Neuron (in vitro differentiated cells): ENCODE measurements around the gene GABPB2.
"Not testable (repeated sequence)": the region's sequence is repeated elsewhere in the genome, so short reads cannot be mapped to it uniquely, and the experiment has no call there.

Experiments
- H2AFZ ChIP-seq: one replicate; pipeline ENCODE4 v1.6.1; 2013; ENCODE audit warnings: low read depth, mild to moderate bottlenecking, inconsistent platforms, low read length, moderate library complexity
- H3K27me3 ChIP-seq: one replicate; pipeline ENCODE4 v1.6.1; 2013; ENCODE audit warnings: low read length; ENCODE audit not compliant: insufficient read depth
- H3K36me3 ChIP-seq: one replicate; pipeline ENCODE4 v1.6.1; 2013; ENCODE audit warnings: low read length; ENCODE audit not compliant: insufficient read depth
- H3K4me1 ChIP-seq: one replicate; pipeline ENCODE4 v1.6.1; 2013; ENCODE audit warnings: low read length; ENCODE audit not compliant: insufficient read depth
- H3K4me3 ChIP-seq: 2 replicates; pipeline ENCODE4 v1.5.1; 2013; ENCODE audit warnings: mild to moderate bottlenecking, low read length, moderate library complexity
- H3K9me3 ChIP-seq: one replicate; pipeline ENCODE4 v1.6.1; 2013; ENCODE audit warnings: low read length

The GABPB2 gene

DNA sequence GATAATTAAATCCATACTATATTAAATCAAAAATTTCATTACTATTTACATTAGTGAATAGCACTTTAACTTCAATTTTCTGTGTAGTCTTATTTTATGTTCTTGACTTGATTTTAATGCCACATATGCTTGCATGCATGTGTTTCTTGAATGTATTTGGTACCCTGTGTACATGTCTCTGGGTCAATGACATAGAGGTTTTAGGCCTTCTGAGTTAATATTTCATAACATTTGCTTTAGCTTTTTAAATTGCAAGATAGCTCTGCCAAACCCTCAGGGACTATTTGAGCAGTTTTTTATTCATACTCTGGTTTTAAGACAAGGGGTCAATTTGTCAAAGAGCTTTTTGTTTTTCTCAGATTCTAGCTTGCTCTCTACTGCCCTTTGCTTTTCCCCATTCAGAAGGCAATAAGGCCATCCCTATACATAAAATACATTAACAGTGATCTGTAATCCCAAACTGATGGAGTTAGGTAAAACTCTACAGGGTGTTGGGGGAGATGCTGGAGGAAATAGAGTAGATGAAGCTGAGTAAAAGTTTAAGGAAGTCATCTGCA lies 5.4 kb upstream of the GABPB2 start:
- H3K36me3 ChIP-seq, result peaks cover 50% of the 10 kb centered on the region
- H3K4me3 ChIP-seq, result no peak overlapping the region
- peaks cover 1% of the 10 kb centered on the region for H3K9me3 ChIP-seq

DNA sequence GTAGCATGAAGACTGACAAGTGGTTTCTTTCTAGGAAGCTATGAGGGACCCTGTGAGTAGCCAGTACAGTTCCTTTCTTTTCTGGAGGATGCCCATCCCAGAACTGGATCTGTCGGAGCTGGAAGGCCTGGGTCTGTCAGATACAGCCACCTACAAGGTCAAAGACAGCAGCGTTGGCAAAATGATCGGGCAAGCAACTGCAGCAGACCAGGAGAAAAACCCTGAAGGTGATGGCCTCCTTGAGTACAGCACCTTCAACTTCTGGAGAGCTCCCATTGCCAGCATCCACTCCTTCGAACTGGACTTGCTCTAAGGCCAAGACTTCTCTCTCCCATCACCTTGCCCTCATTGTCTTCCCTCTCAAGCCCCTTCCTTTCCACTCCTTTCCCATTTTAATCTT lies 3.4 kb upstream of the GABPB2 start:
- Histone ChIP-seq H3K36me3 (peaks cover 60% of the 10 kb centered on the region), H3K9me3 (peaks cover 4% of the 10 kb centered on the region), H3K27me3 (no peaks in the 10 kb centered on the region), H3K4me1 (peaks cover 12% of the 10 kb centered on the region), H3K4me3 (no peak overlapping the region), H2AFZ (no peak overlapping the region)

More for the DNA sequence above, 5.4 kb upstream of the GABPB2 start:
- H3K27me3 ChIP-seq, result no peaks in the 10 kb centered on the region
- H2AFZ ChIP-seq, result no peak overlapping the region
- peaks cover 16% of the 10 kb centered on the region for H3K4me1 ChIP-seq

DNA sequence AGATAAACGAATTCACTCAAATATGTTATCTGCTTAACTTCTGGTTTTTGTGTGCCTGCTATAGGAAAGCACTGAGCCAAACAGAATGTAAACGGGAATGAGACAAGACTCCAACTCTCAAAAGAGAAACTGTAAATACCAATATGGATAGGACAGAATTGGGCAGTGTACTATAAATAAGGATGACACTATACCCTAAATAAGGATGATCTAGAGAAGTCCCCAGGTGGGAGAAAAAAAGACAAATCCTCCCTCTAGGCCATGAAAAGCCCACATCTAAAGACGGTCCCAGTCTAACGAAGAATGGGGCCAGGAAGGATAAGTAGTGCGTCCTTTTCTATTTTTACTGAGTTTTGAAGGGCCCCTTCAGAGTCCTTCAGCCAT lies 1.5 kb upstream of the GABPB2 start:
- no peak overlapping the region for H3K4me3 ChIP-seq
- peaks cover 5% of the 10 kb centered on the region for H3K4me1 ChIP-seq
- H2AFZ ChIP-seq, result no peak overlapping the region
- peaks cover 4% of the 10 kb centered on the region for H3K9me3 ChIP-seq
- H3K36me3 ChIP-seq, result peaks cover 50% of the 10 kb centered on the region
- H3K27me3 ChIP-seq, result no peaks in the 10 kb centered on the region

- Histone ChIP-seq H3K36me3 (peaks cover 33% of the 10 kb centered on the region), H3K4me1 (no peaks in the 10 kb centered on the region), H3K4me3 (no peak overlapping the region), H3K27me3 (no peaks in the 10 kb centered on the region), H2AFZ (no peak overlapping the region), H3K9me3 (peaks cover 4% of the 10 kb centered on the region)
Observed at GRCh38 chr1:151072224-151072623, 1.7 kb downstream of the GABPB2 start.

DNA sequence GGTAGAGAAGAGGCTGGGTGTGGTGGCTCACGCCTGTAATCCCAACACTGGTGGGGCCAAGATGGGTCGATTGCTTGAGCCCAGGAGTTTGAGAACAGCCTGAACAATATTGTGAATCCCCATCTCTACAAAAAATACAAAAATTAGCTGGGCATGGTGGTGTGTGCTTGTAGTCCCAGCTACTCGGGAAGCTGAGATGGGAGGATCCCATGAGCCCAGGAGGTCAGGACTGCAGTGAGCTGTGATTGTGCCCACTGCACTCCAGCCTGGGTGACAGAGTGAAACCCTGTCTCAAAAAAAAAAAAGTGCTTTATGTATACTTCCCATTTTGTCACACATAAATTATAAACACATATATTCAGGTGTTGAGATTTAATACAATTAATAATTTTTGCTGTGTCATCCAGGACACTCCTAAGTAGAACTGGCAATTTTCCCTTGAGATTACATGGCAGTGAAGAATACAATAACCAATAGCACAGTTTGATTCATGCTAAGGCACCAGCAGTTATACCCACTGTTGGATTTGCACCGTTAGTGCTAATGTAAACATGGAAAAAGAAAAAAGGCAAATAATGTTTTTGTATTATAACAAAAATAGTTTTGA lies 15.5 kb downstream of the GABPB2 start:
- Histone ChIP-seq H2AFZ (no peak overlapping the region), H3K27me3 (no peaks in the 10 kb centered on the region), H3K9me3 (no peaks in the 10 kb centered on the region), H3K36me3 (no peaks in the 10 kb centered on the region), H3K4me1 (peaks cover 6% of the 10 kb centered on the region), H3K4me3 (no peak overlapping the region)

DNA sequence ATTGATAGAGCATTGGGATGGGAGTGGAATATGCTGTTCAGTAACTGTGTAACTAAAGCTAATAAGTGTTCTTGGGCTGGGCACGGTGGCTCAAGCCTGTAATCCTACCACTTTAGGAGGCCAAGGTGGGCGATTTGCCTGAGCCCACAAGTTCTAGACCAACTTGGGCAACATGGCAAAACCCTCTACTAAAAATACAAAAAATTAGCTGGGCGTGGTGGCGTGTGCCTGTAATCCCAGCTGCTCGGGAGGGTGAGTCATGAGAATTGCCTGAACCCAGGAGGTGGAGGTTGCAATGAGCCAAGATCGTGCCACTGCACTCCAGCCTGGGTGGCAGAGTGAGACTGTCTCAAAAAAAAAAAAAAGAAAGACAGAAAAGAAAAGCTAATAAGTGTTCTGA lies 26.9 kb downstream of the GABPB2 start:
- H3K4me1 ChIP-seq, H3K36me3 ChIP-seq, H3K27me3 ChIP-seq, H3K9me3 ChIP-seq, H2AFZ ChIP-seq, H3K4me3 ChIP-seq: not testable (repeated sequence)

- H3K27me3 ChIP-seq, result no peaks in the 10 kb centered on the region
- H3K4me3 ChIP-seq, result no peak overlapping the region
- no peak overlapping the region for H2AFZ ChIP-seq
- H3K36me3 ChIP-seq, result no peaks in the 10 kb centered on the region
- H3K9me3 ChIP-seq, result no peaks in the 10 kb centered on the region
- H3K4me1 ChIP-seq, result no peaks in the 10 kb centered on the region
Observed at GRCh38 chr1:151098126-151098525, 27.6 kb downstream of the GABPB2 start.

- H3K4me3 ChIP-seq, result no peak overlapping the region
- no peaks in the 10 kb centered on the region for H3K27me3 ChIP-seq
- H3K4me1 ChIP-seq, result peaks cover 6% of the 10 kb centered on the region
- H3K9me3 ChIP-seq, result no peaks in the 10 kb centered on the region
- no peaks in the 10 kb centered on the region for H3K36me3 ChIP-seq
- H2AFZ ChIP-seq, result no peak overlapping the region
Observed at GRCh38 chr1:151104630-151105029, 34.1 kb downstream of the GABPB2 start.

DNA sequence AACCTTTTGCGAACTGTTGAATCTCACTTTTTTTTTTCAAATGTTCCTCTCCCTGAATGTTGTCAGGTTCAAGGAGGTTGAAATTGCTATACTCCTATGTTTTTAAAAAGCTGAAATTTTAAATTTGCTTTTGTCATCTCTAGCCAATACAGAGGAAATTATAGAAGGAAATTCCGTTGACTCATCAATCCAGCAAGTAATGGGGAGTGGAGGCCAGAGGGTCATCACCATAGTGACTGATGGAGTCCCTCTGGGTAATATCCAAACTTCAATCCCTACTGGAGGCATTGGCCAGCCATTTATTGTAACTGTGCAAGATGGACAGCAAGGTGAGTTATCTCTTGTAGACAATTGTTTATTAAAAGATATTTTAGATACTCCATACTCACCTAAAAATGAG lies 36.3 kb downstream of the GABPB2 start:
- H3K36me3 ChIP-seq, result no peaks in the 10 kb centered on the region
- no peaks in the 10 kb centered on the region for H3K27me3 ChIP-seq
- H3K4me1 ChIP-seq, result peaks cover 6% of the 10 kb centered on the region
- H3K4me3 ChIP-seq, result no peak overlapping the region
- H2AFZ ChIP-seq, result no peak overlapping the region
- H3K9me3 ChIP-seq, result no peaks in the 10 kb centered on the region

- Histone ChIP-seq H3K9me3 (no peaks in the 10 kb centered on the region), H3K36me3 (no peaks in the 10 kb centered on the region), H3K4me1 (peaks cover 6% of the 10 kb centered on the region), H2AFZ (no peak overlapping the region), H3K4me3 (no peak overlapping the region), H3K27me3 (no peaks in the 10 kb centered on the region)
Observed at GRCh38 chr1:151108331-151108730, 37.8 kb downstream of the GABPB2 start.

GRCh38 chr1:151113877-151114276 lies 43.3 kb downstream of the GABPB2 start:
- Histone ChIP-seq H3K4me3 (no peak overlapping the region), H3K36me3 (no peaks in the 10 kb centered on the region), H3K4me1 (peaks cover 4% of the 10 kb centered on the region), H3K9me3 (no peaks in the 10 kb centered on the region), H2AFZ (no peak overlapping the region), H3K27me3 (no peaks in the 10 kb centered on the region)

DNA sequence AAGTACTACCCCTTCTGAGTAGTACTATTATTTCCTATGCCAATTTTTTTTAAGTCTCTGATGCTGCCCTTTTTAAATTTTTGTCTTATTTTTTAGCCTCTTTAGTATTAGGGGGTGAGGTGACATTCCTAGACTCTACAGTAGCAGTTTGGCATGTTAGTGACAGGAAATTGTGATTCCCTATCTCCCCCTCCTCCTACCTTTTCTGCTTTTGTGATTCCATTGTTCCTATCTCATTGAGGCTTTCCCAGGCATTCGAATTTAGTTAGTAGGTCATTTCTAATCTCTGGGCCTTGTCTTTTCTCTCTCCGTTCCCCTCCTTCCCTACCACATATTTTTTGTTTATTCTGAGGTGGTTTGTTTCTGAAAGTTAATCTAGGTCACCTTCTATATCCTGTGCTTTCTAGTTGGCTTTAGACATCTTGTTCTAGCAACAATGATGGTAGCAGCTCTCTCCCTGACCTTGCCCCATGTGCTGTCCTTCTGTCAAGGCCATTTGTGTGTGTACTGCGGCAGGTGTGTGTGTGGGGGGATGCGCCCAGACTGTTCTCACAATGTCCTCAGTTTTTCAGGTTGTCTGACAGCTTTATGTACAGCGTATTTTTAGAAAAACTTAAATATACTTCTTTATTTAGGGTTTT lies 54.3 kb downstream of the GABPB2 start:
- Histone ChIP-seq H3K4me3 (no peak overlapping the region), H3K4me1 (peaks cover 5% of the 10 kb centered on the region), H2AFZ (no peak overlapping the region), H3K27me3 (no peaks in the 10 kb centered on the region), H3K9me3 (no peaks in the 10 kb centered on the region), H3K36me3 (no peaks in the 10 kb centered on the region)

GRCh38 chr1:151128800-151129199 lies 58.2 kb downstream of the GABPB2 start:
- Histone ChIP-seq H3K9me3 (no peaks in the 10 kb centered on the region), H3K36me3 (peaks cover 8% of the 10 kb centered on the region), H3K27me3 (no peaks in the 10 kb centered on the region)

More at GRCh38 chr1:151128800-151129199, 58.2 kb downstream of the GABPB2 start:
- no peak overlapping the region for H3K4me3 ChIP-seq
- peaks cover 5% of the 10 kb centered on the region for H3K4me1 ChIP-seq
- no peak overlapping the region for H2AFZ ChIP-seq
